GM18909 (cell line): ENCODE results near the gene USP48.
"Not testable (repeated sequence)": the region's sequence is repeated elsewhere in the genome, so short reads cannot be mapped to it uniquely, and the experiment has no call there.

Source experiments
- ATAC-seq: cut with Tn5 transposase; IDR thresholded peaks from one replicate; pipeline ENCODE4 v1.9.1; 2021; ENCODE audit warnings: mild to moderate bottlenecking; ENCODE audit not compliant: unreplicated experiment, poor library complexity

The USP48 gene

GRCh38 chr1:21775985-21776562 lies 6.9 kb downstream of the USP48 start:
- no peak for ATAC-seq

GRCh38 chr1:21775550-21775914 lies 7.4 kb downstream of the USP48 start:
- ATAC-seq: no peak

GRCh38 chr1:21774835-21775549 lies 8.0 kb downstream of the USP48 start:
- no peak for ATAC-seq

DNA sequence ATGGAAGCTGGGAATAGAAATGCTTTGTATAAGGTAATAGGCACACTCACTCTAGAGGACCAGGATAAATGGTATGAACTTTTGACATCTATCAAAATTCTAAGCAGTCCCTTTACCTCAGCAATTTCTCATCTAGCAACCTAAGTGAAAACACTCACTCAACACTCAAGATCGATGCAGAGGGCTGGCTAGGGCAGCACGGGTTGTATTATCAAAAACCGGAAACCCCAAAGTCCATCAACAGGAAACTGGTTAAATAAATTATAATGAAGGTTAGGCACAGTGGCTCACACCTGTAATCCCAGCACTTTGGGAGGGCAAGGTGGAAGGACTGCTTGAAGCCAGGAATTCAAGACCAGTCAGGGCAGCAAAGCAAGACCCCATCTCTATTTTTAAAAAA lies 9.4 kb downstream of the USP48 start:
- peak; percentile 38 for ATAC-seq

DNA sequence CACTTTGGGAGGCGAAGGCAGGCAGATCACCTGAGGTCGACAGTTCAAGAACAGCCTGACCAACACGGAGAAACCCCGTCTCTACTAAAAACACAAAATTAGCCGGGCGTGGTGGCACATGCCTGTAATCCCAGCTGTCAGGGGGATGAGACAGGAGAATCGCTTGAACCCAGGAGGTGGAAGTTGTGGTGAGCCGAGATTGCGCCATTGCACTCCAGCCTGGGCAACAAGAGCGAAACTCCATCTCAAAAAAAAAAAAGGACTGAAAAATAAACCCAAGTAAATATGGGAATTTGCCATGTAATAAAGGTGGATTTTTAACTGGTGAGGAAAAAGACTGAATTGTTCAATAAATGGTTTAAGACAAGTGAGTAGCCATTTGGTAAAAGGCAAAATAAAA lies 11.3 kb downstream of the USP48 start:
- ATAC-seq: not testable (repeated sequence)

GRCh38 chr1:21770602-21771001 lies 12.3 kb downstream of the USP48 start:
- ATAC-seq: not testable (repeated sequence)

- no peak for ATAC-seq
These were observed 12.7 kb downstream of the USP48 start for GRCh38 chr1:21770201-21770600.

DNA sequence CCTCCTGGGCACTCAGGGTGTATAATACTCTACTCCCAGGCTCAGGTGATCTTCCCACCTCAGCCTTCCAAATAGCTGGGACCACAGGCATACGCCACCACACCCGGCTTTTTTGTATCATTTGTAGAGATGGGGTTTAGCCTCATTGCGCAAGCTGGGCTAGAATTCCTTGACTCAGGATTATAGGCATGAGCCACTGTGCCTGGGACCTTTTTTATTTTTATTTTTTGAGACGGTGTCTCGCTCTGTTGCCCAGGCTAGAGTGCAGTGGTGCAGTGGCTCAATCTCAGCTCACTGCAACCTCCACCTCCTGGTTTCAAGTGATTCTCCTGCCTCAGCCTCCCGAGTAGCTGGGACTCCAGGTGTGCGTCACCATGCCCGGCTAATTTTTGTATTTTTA lies 15.8 kb downstream of the USP48 start:
- not testable (repeated sequence) for ATAC-seq

- ATAC-seq: no peak
These were observed 16.7 kb downstream of the USP48 start for GRCh38 chr1:21766210-21766609.

DNA sequence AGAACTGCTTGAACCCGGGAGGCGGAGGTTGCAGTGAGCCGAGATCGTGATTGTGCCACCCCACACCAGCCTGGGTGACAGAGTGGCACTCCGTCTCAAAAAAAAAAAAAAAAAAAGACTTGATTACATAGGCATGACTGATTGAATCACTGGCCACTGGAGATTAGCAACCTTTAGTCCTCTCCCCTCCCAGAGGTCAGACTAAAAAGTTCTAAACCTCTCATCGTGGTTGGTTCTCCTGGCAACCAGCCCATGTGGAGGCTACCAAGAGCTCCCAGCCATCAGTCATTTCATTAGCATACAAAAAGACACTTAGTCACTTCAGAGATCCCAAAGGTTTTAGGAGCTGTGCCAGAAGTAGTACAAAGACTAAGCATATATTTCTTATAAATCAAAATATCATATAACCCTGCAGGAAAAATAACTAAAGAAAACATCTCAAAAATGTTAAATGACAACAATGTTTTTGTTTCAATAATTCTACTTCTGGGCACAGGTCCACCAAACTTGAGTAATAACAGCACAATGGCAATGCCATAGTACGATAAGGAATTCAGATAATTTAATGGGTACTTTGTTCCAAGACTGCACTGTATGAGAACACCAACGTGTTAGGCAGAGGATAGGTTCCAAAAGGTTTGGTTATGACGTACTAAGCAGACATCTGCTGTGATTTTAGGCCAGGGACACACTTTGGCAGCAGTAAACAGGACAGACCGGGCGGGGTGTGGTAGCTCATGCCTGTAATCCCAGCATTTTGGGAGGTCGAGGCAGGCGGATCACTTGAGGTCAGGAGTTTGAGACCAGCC lies 18.1 kb downstream of the USP48 start:
- ATAC-seq: no peak

DNA sequence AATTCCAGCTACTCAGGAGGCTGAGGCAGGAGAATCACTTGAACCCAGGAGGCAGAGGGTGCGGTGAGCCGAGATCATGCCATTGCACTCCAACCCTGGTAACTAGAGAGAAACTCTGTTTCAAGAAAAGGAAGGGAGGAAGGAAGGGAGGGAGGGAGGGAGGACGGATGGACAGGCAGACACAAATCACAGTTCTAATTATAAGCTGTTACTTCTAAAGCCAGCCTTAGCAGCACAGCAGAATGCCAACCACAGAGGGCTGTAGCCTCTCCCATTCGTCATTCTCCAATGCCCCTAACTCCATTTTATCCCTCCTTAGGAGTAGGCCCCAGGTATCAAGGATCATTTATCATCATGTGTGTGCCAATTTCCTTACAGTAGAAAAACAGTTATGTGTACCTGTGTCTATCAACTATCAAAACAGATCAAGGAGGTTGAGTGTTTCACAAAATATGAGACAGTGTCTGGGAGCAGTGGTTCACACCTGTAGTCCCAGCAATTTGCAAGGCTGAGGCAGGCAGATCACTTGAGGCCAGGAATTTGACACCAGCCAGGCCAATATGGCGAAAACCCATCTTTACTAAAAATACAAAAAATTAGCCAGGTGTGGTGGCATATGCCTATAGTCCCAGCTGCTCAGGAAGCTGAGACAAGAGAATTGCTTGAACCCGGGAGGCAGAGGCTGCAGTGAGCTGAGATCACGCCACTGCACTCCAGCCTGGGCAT lies 19.1 kb downstream of the USP48 start:
- no peak for ATAC-seq

- no peak for ATAC-seq
These were observed 19.7 kb downstream of the USP48 start for GRCh38 chr1:21763236-21763635.

DNA sequence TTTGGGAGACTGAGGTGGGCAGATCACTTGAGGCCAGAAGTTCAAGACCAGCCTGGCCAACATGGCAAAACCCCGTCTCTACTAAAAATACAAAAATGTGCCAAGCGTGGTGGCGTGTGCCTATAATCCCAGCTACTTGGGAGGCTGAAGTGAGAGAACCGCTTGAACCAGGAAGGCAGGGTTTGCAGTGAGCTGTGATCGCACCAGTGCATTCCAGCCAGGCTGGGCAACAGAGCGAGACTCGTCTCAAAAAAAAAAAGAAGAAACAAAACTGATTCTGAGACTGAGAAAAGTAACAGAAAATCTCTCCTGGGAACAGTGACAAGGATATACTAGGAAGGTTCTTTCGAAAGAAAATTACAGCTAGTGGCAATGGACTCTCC lies 20.9 kb downstream of the USP48 start:
- no peak for ATAC-seq

DNA sequence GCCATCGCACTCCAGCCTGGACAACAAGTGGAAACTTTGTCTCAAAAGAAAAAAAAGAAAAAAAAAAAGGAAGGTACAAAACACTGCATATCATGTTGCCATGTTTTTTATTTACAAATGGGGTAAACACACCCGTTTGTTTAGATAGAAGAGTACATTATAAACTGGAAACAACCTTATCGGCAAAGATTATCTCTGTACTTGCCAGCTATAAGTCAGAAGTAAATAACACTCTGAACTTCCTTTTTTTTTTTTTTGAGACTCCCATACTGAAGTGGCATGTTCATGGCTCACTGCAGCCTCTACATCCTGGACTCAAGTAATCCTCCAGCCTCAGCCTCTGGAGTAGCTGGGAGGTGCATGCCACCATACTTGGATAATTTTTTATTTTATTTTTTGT lies 21.9 kb downstream of the USP48 start:
- no peak for ATAC-seq

GRCh38 chr1:21759818-21760217 lies 23.1 kb downstream of the USP48 start:
- ATAC-seq: no peak

GRCh38 chr1:21759182-21759581 lies 23.8 kb downstream of the USP48 start:
- ATAC-seq: no peak

GRCh38 chr1:21758614-21759013 lies 24.3 kb downstream of the USP48 start:
- no peak for ATAC-seq

- no peak for ATAC-seq
These were observed 26.4 kb downstream of the USP48 start for GRCh38 chr1:21756393-21757089.

- no peak for ATAC-seq
These were observed 27.9 kb downstream of the USP48 start for GRCh38 chr1:21755067-21755466.

- no peak for ATAC-seq
These were observed 28.4 kb downstream of the USP48 start for GRCh38 chr1:21754583-21754982.
